Occipital lobe (tissue), 2 donors: ENCODE results near the gene TMEM18. TPM values are rescaled to one million over a fixed set of nuclear protein-coding genes. Genes with fewer than 3 reads are reported as not detected.

Experiments
- DNase-seq: peaks from one replicate; lab custom pipeline; 2025; lab: John Stamatoyannopoulos, UW
- total RNA-seq: library from RNA; depleted of rRNA; stranded (reverse); fragments of >200 nt; gene quantifications from one replicate; pipeline ENCODE4 v1.2.3, GENCODE V29; 2014

The TMEM18 gene
- total RNA-seq, 1 donor from 2014 or later, result 19.8 TPM

DNA sequence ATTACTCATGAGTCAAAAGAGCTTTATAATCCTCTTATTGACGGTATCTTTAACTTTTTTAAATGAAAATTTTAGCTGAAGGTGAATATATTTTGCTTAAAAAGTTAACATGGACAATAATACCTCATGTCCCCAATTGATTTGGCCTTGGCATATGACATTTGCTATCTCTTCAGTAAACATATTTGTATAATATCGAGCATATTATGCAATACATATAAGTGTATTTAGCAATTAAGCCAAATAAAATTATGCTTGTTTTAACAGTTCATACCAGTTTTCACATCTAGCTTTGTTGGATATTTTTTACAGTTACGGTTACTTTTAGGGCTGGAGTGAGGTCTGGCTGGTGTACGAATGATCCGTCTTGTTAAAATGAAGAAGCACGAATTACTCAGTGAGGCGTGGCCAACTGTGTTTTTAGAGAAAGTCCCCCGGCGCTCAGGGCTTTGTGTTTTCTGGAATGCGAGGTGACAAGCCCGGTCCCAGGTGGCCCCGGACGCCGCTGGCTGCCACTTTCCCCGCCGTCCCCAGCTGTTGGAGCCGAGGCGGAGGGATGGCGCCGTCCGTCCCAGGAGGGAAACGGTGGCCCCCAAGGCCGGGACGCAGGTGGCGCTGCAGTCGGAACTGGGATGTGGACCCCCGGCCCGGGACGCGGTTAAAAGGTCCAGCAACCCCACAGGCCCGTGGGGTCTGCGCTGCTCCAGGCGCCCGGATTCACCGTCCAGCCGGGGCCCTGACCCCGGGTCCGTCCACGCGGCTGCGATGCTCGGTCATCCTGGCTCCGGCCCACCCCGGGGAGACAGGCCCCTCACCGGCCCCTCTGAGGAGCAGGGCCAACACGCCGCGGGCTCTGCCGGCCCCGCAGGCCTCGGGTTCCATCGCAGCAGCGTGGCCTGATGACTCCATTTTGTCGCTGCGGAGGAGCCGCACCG, 41.3 kb downstream of the TMEM18 start:
- DNase-seq, result no peak

DNA sequence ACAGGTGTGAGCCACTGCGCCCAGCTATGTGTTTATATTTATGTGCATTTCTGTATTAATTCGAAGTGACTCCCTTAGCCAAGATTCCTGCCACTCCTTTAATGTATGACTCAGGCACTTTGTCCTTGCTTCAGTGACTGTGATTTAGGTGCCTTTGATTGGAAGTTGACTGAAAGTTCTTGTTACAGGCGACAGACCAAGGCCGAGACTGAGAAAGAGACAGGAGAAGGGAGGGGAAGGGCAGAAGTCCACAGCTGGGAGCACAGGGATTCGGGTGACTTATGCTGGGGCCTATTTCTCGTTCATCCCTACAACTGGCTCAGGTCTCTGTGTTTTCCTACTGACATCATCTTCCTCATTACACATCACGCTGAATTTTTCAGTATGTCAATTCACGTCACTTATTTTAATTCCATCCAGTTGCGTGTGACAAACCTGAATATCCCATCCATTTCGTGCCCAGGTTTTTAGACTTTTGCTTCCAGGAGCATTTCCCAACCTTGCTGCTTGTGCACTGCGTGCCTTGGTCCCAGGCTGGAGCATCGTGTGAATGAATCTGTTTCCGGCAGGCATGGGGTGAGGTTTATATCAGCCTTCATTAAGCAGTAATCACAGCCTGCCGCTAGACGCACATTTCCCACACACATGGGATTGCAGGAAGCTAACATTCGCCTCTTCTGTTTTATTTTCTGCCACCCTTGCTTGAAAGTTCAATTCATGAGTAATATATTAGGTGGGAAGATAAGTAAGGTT, 42.4 kb downstream of the TMEM18 start:
- no peak for DNase-seq

DNA sequence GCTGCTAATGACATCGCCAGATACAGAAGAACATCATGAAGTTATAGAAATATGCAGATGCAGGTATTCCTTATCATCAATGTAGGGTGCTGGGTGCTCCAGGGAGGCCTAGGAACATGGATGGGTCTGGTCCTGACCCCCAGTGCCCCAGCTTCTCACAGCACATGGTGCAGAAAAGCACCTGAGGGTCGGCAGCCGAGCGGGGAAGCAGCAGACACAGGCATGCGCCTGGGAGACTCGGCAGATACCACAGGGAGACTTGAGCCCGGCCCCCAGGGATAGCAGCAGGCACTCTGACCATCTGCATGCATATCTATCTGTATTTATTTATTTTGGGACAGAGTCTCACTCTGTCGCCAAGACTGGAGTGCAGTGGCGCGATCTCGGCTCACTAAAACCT, 43.2 kb downstream of the TMEM18 start:
- no peak for DNase-seq

DNA sequence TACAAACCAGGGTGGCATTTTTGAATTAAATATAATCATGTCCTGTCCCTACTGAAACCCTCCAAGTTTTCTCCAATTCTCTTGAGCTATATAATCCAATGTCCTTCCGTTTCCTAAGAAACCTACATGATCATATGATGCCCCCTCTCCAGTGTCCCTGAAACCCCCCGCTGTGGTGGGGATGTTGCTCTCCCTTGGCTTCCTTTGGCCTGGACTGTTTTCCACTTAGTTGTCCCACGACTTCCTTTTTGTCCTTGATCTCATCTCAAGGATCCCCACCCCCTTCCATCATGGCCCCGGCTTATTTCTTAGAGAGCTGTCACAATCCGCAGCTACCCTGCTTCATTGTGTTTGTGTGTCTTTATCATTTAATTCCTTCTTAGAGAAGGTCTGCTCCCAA, 43.8 kb downstream of the TMEM18 start:
- DNase-seq, result no peak

DNA sequence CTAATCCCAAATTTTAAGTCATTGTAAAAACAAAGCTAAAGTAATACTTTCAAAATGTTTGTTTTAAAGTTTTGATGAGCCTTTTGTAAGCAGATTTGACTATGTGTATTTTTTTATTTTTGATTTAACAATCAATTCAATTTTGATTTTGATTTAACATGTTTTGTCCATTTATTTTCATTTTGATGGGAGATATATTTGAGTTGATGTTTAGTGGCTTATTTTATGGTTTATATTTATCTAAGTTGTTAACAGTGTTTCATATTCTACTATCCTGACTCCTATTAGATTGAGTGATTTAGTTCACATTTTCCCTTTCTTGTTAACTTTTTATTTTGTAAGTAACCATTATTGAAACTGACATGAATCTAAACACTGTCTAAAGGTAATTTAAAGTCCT, 44.7 kb downstream of the TMEM18 start:
- no peak for DNase-seq

DNA sequence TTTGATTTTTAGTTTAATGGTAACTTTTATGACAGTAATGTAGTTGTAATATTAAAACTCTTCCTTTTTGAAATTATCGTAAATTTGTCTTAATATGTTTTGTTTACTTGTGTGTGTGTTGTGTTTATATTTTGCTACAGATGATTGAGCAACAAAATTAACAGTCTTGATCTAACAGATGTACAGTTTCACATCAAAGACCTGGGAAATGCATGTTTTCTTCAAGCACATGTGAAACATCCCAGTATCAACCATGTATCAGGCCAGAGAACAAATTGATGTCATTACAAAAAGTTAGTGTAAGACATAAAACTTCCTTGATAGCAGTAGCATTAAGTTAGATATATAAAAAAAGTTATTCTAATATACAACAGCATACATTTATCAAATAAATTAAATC, 45.5 kb downstream of the TMEM18 start:
- DNase-seq, result no peak

DNA sequence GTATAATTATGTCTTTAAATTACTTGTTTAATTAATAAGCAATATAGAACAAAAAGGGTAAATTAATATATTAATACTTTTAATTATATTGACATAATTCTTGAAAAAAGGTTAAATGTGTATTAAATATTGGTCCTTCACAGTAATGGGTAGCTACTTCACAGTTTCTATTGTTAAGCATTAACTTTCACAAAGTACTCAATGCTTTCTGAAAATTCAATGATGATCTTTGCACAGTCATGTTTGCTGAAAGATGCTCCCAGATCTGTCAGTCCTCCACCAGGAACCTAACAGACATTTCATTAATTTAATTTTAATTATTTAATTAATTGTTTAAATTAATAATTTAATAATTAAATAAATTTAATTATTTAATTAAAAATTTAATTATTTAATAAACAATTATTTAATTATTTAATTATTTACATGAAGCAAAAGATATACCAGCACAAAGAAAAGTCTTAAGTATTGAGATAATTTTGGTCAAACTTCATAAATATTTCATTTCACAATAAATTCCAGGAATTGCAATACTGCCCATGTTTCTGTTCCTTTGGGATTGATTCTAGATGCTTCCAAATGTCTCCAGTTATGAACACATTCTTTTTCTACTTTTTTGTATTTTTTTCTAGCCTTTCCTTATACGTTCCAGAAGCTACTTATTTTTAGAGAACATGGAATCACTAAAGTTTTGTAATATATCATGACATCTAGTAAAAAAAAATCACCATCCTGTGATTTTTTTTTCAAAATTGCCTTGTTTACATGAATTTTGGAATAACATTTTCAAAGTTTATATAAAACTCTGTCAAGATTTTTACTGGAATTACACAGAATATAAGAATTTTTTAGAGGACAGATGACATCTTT, 46.5 kb downstream of the TMEM18 start:
- no peak for DNase-seq

DNA sequence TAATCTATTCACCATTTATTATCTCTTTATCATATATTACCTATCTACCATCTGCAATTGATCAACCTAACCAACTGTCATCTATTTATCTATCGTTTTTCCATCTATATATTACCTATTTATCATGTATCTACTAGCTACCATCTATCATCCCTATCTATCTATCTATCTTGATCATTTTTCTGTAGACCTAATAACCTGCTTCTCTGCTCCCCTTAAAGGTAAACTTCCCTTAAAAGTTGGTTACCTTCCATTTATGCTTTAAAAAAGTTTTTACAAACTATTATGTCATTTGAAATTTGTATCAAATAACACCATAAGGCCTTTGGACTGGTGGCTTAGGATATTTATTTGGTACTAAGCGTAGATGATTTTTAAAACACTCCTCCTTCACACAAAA, 47.2 kb downstream of the TMEM18 start:
- DNase-seq, result no peak

DNA sequence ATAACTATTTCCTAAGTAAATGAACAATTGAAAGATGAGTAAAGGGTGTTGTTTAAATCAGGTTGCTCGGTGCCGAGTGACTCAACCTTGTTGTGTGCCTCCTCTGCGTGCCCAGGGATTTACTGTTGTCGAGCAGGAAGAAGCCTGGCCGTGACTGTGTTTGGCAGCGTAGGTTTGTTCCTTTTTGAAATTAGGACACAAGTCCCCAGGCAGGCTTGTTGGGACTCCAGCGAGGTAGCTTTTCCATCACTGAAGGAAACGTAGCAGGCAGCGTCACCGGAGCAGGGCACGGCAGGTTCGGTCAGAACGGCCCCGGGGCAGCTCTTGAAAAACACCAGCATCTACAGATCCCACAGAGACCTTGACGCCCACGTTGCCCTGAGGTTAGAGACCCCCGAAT, 48.6 kb downstream of the TMEM18 start:
- DNase-seq, result no peak

DNA sequence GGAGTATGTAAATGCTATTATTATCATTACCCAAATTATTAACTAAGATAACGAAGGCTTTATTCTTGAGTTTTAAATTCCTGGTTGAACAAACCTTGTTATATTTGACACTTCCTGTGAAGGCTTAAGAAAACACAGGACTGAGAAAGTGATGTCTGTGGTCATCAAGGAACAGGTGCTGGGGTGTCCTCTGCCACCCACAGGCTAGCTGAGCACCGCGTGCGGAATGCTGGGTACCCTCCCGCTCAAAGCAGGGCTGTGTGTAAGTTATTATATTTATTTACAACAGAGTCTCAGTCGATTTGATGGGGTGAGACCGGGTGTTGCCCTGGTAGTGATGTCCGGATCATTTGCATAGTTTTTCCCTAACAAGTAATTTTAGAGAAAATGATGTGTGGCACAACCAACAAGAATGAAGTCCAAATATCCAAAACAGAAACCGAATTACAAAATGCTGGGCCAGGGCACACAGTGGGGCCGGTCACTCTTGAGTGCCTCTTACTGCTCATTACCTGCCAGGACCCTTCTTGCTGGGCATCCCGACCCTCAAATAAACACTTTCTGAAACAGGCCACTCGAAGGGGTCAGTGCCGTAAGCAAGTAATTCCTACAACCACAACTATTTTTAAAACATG, 49.2 kb downstream of the TMEM18 start:
- no peak for DNase-seq

DNA sequence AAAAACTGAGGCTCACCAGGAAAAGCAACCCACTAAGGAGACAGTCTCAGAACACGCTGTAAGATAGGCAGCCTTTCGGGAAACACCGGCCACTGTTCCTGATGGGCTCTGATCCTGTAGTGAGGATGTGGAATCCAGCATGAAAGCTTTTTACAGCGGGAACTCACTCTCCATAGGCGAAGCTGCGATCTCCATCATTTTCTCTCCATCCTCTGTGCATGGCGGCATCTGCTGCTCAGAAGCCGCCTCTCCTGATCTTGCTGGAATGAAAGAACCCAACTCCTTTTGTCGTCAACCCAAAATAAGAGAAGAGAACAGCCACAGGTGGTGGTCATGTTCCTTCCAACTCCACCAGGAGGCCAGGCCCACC, 49.9 kb downstream of the TMEM18 start:
- DNase-seq, result no peak

DNA sequence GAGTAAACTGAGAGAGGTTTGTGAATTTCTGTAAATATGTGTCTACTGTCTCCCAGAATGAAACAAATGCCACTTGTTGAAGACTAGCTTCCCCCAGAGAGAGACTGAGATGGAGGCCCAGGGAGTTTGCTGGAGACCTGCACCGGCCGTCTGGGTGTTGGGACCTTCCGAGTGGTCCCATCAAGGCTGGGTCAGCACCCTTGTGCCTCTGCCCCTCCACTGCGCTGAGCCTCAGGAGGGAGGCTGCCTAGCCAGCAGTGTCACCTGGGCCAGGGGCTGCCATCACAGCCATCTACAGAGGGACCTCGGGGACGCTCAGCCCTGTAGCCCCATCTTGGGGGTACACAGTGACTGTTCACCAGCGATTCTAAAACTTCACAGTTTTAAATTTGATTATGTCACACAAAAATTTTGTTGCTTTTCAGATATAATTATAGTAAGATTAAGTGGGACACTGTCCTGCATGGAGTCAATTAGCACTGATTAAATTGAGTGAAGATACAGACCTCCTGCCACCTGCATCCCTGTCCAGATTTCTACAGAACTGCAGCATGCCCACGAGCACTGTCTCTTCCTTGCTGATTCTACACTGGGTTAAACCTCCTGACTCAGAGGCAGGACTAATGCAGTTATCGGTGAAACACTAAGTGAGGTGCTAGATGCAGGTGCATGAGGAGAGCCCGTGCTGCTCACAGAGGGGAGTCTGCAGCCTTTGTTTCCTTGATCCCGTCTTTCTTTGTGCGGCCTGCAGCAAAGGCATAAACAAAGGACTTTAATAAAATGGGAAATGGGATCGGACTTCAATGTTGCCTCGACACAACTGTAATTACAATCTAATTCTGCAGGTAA, 50.5 kb downstream of the TMEM18 start:
- DNase-seq, result no peak

DNA sequence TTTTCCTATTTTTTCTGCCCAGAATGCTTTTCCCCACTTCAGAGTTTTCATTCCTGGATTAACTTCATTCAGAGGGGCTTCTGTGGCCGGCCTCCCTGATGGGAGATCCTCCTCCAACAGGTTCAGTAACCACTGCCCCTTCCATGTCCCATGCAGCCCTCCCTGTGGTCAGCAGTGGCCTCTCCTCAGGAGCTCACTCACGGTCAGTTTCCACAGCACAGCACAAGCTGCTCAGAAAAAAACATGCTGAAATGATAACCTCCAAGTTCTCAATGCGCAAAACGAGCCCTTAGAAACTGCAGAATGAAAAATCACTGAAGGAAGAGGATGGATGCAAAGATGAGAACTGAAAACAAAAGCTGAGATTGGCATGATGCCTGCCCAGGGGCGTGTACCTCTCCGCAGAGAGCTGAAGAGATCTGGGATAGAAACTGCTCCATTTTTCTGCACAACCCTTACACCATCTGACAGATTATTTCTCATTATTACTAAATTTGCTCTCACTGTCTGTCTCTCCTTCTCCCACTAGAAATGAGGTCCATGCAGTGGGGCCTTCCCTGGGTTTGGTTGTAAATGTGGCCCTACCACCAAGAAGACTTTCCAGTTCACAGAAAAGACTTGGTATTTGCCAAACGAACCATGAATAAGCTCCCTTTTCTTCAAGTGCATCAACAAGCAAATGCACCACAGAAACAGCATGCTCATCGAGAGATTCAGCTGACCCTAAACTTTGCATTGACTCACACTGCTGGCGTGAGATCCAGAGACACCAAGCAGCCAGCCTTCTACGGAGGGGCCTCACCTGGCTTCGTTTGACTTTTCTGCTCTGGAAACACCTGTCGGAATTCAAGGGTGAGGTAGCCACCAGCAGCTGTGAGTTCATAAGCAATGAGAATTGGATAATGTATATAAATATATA, 51.5 kb downstream of the TMEM18 start:
- no peak for DNase-seq

DNA sequence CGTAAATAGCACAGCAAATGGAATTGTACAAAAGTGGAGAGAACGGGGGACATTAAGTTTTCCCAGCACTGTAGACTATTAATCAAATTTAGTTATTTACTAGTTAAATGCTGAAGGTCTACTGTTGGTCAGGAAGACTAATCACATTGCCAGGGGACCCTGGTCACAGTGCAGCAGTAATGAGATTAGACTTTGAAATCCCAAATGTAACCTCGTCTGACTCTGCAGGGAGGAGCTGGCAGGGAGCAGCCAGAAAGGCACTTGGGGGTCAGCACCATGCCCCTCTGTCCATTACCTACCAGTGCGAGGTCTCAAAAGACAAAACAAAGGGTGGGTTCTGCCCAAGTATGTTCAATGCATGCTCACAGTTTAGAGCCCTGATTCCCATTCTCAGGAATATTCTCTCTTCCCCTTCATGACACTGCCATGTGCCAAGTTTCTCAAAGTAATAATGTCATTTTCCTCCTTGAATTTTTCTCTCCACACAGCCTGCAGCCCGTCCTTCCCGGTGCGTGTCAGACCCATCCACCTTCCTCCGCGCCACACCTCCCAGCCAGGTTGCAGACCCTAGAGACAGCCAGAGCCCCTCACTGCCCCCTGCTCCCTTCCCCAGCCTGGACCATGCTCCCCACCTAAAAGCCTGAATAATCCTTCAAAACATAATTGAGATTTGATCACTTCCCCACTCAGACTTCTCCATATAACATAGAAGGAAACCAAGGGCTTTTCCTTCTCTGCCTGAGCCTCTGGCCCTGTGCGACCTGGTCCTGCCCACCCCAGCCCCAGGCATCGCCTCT, 52.5 kb downstream of the TMEM18 start:
- DNase-seq, result no peak

DNA sequence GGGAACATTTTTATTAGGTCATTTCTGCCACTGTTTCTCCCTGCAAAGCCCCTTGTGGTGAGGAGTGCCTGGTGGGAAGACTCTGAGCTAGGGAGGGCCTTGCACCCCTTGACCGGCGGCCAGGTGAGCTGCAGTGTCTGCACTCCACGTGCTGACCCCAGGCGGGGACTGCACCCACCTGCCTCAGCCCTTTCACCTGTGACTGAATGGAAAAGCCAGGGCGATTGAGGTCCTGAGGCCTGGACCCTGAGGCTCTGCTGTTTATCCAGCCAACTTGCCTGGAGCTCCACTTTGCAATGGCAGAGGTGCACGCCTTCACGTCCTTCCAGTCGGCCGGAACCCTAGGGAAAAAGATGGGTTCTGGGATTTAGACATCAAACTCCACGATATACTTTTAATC, 53.1 kb downstream of the TMEM18 start:
- DNase-seq, result no peak

DNA sequence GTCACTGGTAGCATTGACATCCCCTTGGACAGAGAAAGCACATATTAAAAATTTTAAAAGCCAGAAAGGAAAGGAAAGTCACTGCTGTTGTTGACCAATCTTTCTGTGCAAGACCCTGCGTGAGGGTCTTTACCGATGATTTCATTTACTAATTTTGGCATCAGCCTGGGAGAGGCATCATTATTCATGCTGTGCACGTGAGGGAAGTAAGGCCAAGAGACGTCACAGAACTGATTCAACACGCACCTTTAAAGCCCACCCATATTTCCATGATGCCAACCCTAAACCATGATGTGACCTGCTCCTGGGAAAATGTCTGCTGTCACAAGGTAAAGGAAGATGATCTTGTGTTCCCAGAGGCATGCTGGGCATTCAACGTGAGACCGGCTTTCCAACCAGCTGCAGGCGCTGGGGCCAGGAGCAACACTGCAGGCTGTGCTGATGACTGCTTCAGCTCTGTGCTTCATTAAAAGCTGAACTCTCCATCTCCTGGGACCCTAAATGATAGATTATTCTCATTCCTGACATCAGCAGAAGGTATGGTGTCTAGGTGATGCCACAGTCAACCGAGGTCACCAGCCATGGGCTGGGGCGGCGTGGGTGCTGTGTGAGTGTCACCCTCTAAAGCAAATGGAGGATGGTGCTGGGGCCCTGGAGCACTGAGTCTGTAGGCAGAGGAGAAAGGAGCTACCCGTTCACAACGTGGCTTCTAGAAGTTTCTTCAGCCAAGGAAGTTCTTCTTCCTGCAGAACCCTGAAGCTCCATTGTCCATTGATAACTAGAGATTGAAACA, 53.9 kb downstream of the TMEM18 start:
- DNase-seq, result no peak

DNA sequence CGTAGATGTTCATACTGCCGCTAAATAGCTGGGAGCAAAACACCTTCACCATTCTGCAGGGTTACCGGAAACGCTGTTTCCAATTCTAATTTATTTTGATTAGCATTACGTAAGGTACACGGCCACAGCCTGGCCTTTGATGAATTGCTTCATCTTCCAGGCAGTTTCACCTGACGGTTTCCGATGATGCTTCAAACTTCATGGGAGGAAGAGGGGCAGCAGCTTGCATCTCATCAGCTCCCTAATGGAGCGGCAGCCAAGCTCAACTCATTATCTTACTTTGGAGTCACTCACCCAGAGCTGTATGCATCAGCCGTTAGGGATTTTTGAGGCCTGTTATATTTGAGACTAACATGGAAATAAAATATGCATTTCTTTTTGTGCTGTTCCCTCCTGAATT, 54.8 kb downstream of the TMEM18 start:
- DNase-seq, result no peak
